Naive thymus-derived CD4-positive, alpha-beta T cell (primary cell): ENCODE data around the gene DLGAP5. TPM values are rescaled to one million over a fixed set of nuclear protein-coding genes. Genes with fewer than 3 reads are reported as not detected.

Experiments
- ATAC-seq: fragments of 150-1000 bp; cut with Tn5 transposase; 2 replicates; pipeline ENCODE4 v1.10.0; 2021; ENCODE audit warnings: mild to moderate bottlenecking, moderate library complexity
- CTCF ChIA-PET: fragments of 350-600 bp; sonication (Branson Sonifier 250); formaldehyde crosslinking; loops from one replicate; lab custom pipeline; 2021; ENCODE audit warnings: antibody characterized with exemption; lab: Charles Lee
- POLR2A ChIA-PET: fragments of 350-600 bp; sonication (Branson Sonifier 250); formaldehyde crosslinking; loops from one replicate; lab custom pipeline; 2021; ENCODE audit warnings: antibody characterized with exemption, inconsistent platforms; lab: Charles Lee
- DNase-seq, 9 donors: peaks; one replicate each; pipeline versions ENCODE4 v3.0.0 to v3.0.0-alpha.2; 2020 to 2022; ENCODE audit warnings: mixed read lengths in 1 of 9
- H3K27ac ChIP-seq: one replicate; pipeline ENCODE4 v1.7.0; 2013; ENCODE audit warnings: mild to moderate bottlenecking, low read depth, low read length, moderate library complexity
- H3K27me3 ChIP-seq, 2 donors: one replicate each; pipeline ENCODE4 v1.7.0; 2013; ENCODE audit warnings: low read length in 2 of 2, mild to moderate bottlenecking in 2 of 2, moderate library complexity in 2 of 2; ENCODE audit not compliant: control insufficient read depth in 2 of 2, insufficient read depth in 2 of 2
- H3K36me3 ChIP-seq, 3 experiments: 1 replicate in 2 of 3; 2 replicates in 1 of 3; pipeline ENCODE4 v1.7.0; 2013; ENCODE audit warnings: low read length in 3 of 3, mild to moderate bottlenecking in 3 of 3, moderate library complexity in 1 of 3; ENCODE audit not compliant: insufficient read depth in 3 of 3, control insufficient read depth in 2 of 3
- H3K4me1 ChIP-seq, 2 donors: one replicate each; pipeline ENCODE4 v1.7.0; 2013; ENCODE audit warnings: low read length in 2 of 2, mild to moderate bottlenecking in 2 of 2, moderate library complexity in 1 of 2; ENCODE audit not compliant: control insufficient read depth in 2 of 2, insufficient read depth in 2 of 2
- H3K4me3 ChIP-seq: 2 replicates; pipeline ENCODE4 v1.7.0; 2013; ENCODE audit warnings: mild to moderate bottlenecking, low read length
- H3K9me3 ChIP-seq, 3 experiments: 1 replicate in 2 of 3; 2 replicates in 1 of 3; pipeline ENCODE4 v1.7.0; 2013; ENCODE audit warnings: low read length in 3 of 3; ENCODE audit not compliant: control insufficient read depth in 2 of 3
- H3K27ac Mint-ChIP-seq, 9 donors: one replicate each; pipeline ENCODE4 v1.8.0; 2020 to 2022; ENCODE audit warnings: mixed read lengths in 9 of 9, mild to moderate bottlenecking in 8 of 9, moderate library complexity in 5 of 9, inconsistent platforms in 2 of 9
- H3K27me3 Mint-ChIP-seq, 5 donors: one replicate each; pipeline ENCODE4 v1.8.0; 2021 to 2022; ENCODE audit warnings: mixed read lengths in 5 of 5, mild to moderate bottlenecking in 1 of 5
- H3K36me3 Mint-ChIP-seq, 5 donors: one replicate each; pipeline ENCODE4 v1.8.0; 2020 to 2022; ENCODE audit warnings: mixed read lengths in 5 of 5, mild to moderate bottlenecking in 3 of 5, inconsistent platforms in 1 of 5
- H3K4me1 Mint-ChIP-seq, 7 donors: one replicate each; pipeline ENCODE4 v1.8.0; 2020 to 2022; ENCODE audit warnings: mixed read lengths in 7 of 7, mild to moderate bottlenecking in 3 of 7, inconsistent platforms in 1 of 7
- H3K4me3 Mint-ChIP-seq, 10 donors: one replicate each; pipeline ENCODE4 v1.8.0; 2020 to 2022; ENCODE audit warnings: mild to moderate bottlenecking in 10 of 10, mixed read lengths in 10 of 10, moderate library complexity in 6 of 10, inconsistent platforms in 2 of 10
- H3K9me3 Mint-ChIP-seq, 11 donors: one replicate each; pipeline ENCODE4 v1.8.0; 2020 to 2022; ENCODE audit warnings: mixed read lengths in 11 of 11, mild to moderate bottlenecking in 4 of 11, inconsistent platforms in 1 of 11, moderate library complexity in 1 of 11
- intact Hi-C, 2 donors: fragments of 100-400 bp; cut with micrococcal nuclease; formaldehyde crosslinking; loops; one replicate each; pipeline ENCODE4 v1.15.1; 2023
- polyA plus RNA-seq, 2 donors: library from polyadenylated mRNA; unstranded; fragments of 300-500 nt; fragmentation: Illumina TruSeq; gene quantifications; one replicate each; pipeline ENCODE4 v1.2.3, GENCODE V29; 2021
- total RNA-seq, 6 experiments: library from RNA in 5 of 6; stranded (reverse) in 5 of 6; gene quantifications; 1 replicate in 5 of 6; 2 replicates in 1 of 6; pipeline ENCODE4 v1.2.3 and lab custom pipeline; 2021 to 2026

DLGAP5 gene
- total and polyA plus RNA-seq, 7 experiments from 2014 or later: 0.49 to 46.7 TPM; not detected in 5

GRCh38 chr14:55190906-55191202 is 531 bp downstream of the DLGAP5 start:
- no peak for DNase-seq
- H3K36me3 ChIP-seq: no peaks in the 10 kb centered on the region
- H3K27ac ChIP-seq: no peak overlapping the region
- peak overlapping the region; percentile 84 for H3K4me3 ChIP-seq
- H3K27me3 Mint-ChIP-seq: no peaks in the 10 kb centered on the region
- H3K36me3 Mint-ChIP-seq: peaks cover 0 to 11% (median 0%) of the 10 kb centered on the region in 5 donors
- H3K9me3 Mint-ChIP-seq: no peaks in the 10 kb centered on the region
- H3K27ac Mint-ChIP-seq: peak overlapping the region in 1 of 9 donors; percentile 92
- ChIA-PET POLR2A (interaction anchor here (0.8 kb wide), 1 partner anchor 181 kb away, joined by 3 read pairs; no protein-coding TSS in a partner anchor), CTCF (interaction anchor here (1.2 kb wide), 1 partner anchor 237 kb away, joined by 6 read pairs; no protein-coding TSS in a partner anchor)
- peaks cover 7 to 10% of the 10 kb centered on the region in 2 donors for H3K4me1 ChIP-seq
- intact Hi-C loops: loop anchor here (1.0 to 10.0 kb wide), 16 partner anchors 22 to 927 kb away; partner anchors contain the start of genes ATG14 (in 2 of the 2), FBXO34 (in 2 of the 2), GCH1 (in 2 of the 2) and SOCS4 (in 2 of the 2)
- H3K4me3 Mint-ChIP-seq: peak overlapping the region; percentile 88 to 97 (median 90)
- H3K9me3 ChIP-seq: no peaks in the 10 kb centered on the region
- no peaks in the 10 kb centered on the region for H3K27me3 ChIP-seq
- H3K4me1 Mint-ChIP-seq: peaks cover 5 to 45% (median 18%) of the 10 kb centered on the region in 7 donors
- ATAC-seq: no peak

- Mint-ChIP-seq H3K36me3 (peaks cover 0 to 14% (median 0%) of the 10 kb centered on the region in 5 donors), H3K9me3 (no peaks in the 10 kb centered on the region), H3K27ac (peak overlapping the region in 1 of 9 donors; percentile 7), H3K4me1 (peaks cover 5 to 45% (median 18%) of the 10 kb centered on the region in 7 donors), H3K27me3 (no peaks in the 10 kb centered on the region), H3K4me3 (peak overlapping the region in 1 of 10 donors; percentile 14)
- ChIA-PET CTCF (interaction anchor here (0.6 kb wide), 1 partner anchor 140 kb away, joined by 3 read pairs; no protein-coding TSS in a partner anchor), POLR2A (no interaction called here)
- DNase-seq: no peak
- H3K4me3 ChIP-seq: no peak overlapping the region
- no peaks in the 10 kb centered on the region for H3K9me3 ChIP-seq
- H3K27ac ChIP-seq: no peak overlapping the region
- ATAC-seq: no peak
- intact Hi-C loops: no loop called here
- H3K36me3 ChIP-seq: no peaks in the 10 kb centered on the region
- H3K4me1 ChIP-seq: peaks cover 7 to 10% of the 10 kb centered on the region in 2 donors
- no peaks in the 10 kb centered on the region for H3K27me3 ChIP-seq
Observed at GRCh38 chr14:55188686-55189295, 2.6 kb downstream of the DLGAP5 start.

GRCh38 chr14:55180434-55180833 is 11.0 kb downstream of the DLGAP5 start:
- Histone ChIP-seq H3K9me3 (no peaks in the 10 kb centered on the region), H3K36me3 (no peaks in the 10 kb centered on the region), H3K4me3 (no peak overlapping the region), H3K27me3 (no peaks in the 10 kb centered on the region), H3K4me1 (peaks cover 0 to 12% of the 10 kb centered on the region in 2 donors), H3K27ac (no peak overlapping the region)
- DNase-seq: no peak
- no peak overlapping the region for H3K27ac Mint-ChIP-seq
- no peak for ATAC-seq
- H3K4me1 Mint-ChIP-seq: peaks cover 0 to 8% (median 0%) of the 10 kb centered on the region in 7 donors
- no peaks in the 10 kb centered on the region for H3K9me3 Mint-ChIP-seq
- POLR2A ChIA-PET: no interaction called here
- H3K4me3 Mint-ChIP-seq: no peak overlapping the region
- H3K27me3 Mint-ChIP-seq: no peaks in the 10 kb centered on the region
- H3K36me3 Mint-ChIP-seq: peaks cover 0 to 17% (median 0%) of the 10 kb centered on the region in 5 donors
- intact Hi-C loops: no loop called here
- CTCF ChIA-PET: interaction anchor here (0.6 kb wide), 1 partner anchor 136 kb away, joined by 4 read pairs; no protein-coding TSS in a partner anchor

GRCh38 chr14:55180006-55180405 is 11.4 kb downstream of the DLGAP5 start:
- POLR2A ChIA-PET: no interaction called here
- no peak overlapping the region for H3K4me3 ChIP-seq

GRCh38 chr14:55170526-55170925 is 20.9 kb downstream of the DLGAP5 start:
- H3K27me3 Mint-ChIP-seq: no peaks in the 10 kb centered on the region
- ATAC-seq (no peak), DNase-seq (no peak)
- H3K9me3 Mint-ChIP-seq: no peaks in the 10 kb centered on the region
- intact Hi-C loops: no loop called here
- no peaks in the 10 kb centered on the region for H3K4me1 Mint-ChIP-seq
- H3K4me3 Mint-ChIP-seq: no peak overlapping the region
- no peaks in the 10 kb centered on the region for H3K9me3 ChIP-seq
- H3K36me3 Mint-ChIP-seq: peaks cover 0 to 13% (median 0%) of the 10 kb centered on the region in 5 donors
- H3K4me1 ChIP-seq: no peaks in the 10 kb centered on the region
- CTCF ChIA-PET: no interaction called here
- no peak overlapping the region for H3K4me3 ChIP-seq
- H3K27ac ChIP-seq: no peak overlapping the region
- no peaks in the 10 kb centered on the region for H3K27me3 ChIP-seq
- POLR2A ChIA-PET: interaction anchor here (0.6 kb wide), 1 partner anchor 538 kb away, joined by 4 read pairs; no protein-coding TSS in a partner anchor
- no peaks in the 10 kb centered on the region for H3K36me3 ChIP-seq
- H3K27ac Mint-ChIP-seq: no peak overlapping the region

More at GRCh38 chr14:55180006-55180405, 11.4 kb downstream of the DLGAP5 start:
- Histone ChIP-seq H3K27me3 (no peaks in the 10 kb centered on the region), H3K9me3 (no peaks in the 10 kb centered on the region), H3K27ac (no peak overlapping the region), H3K36me3 (no peaks in the 10 kb centered on the region), H3K4me1 (peaks cover 0 to 12% of the 10 kb centered on the region in 2 donors)
- DNase-seq: no peak
- intact Hi-C loops: no loop called here
- H3K27me3 Mint-ChIP-seq: no peaks in the 10 kb centered on the region
- peaks cover 0 to 17% (median 0%) of the 10 kb centered on the region in 5 donors for H3K36me3 Mint-ChIP-seq
- H3K4me3 Mint-ChIP-seq: no peak overlapping the region
- no peak for ATAC-seq
- no peaks in the 10 kb centered on the region for H3K9me3 Mint-ChIP-seq
- H3K4me1 Mint-ChIP-seq: peaks cover 0 to 8% (median 0%) of the 10 kb centered on the region in 7 donors
- H3K27ac Mint-ChIP-seq: no peak overlapping the region
- CTCF ChIA-PET: no interaction called here

- no peaks in the 10 kb centered on the region for H3K9me3 Mint-ChIP-seq
- H3K27me3 Mint-ChIP-seq: peaks cover 0 to 4% (median 0%) of the 10 kb centered on the region in 5 donors
- peak; percentile 68 for ATAC-seq
- DNase-seq: peak in 5 of 9 donors; percentile 6 to 37 (median 16)
- intact Hi-C loops: loop anchor here (1.0 to 5.0 kb wide), 6 partner anchors 72 to 389 kb away; partner anchors contain the start of genes GCH1 (in 1 of the 2), MAPK1IP1L (in 1 of the 2), SOCS4 (in 1 of the 2) and WDHD1 (in 1 of the 2)
- Histone ChIP-seq H3K27me3 (no peaks in the 10 kb centered on the region), H3K9me3 (no peaks in the 10 kb centered on the region), H3K4me1 (no peaks in the 10 kb centered on the region), H3K27ac (no peak overlapping the region), H3K4me3 (no peak overlapping the region), H3K36me3 (no peaks in the 10 kb centered on the region)
- POLR2A ChIA-PET: no interaction called here
- peaks cover 0 to 20% (median 9%) of the 10 kb centered on the region in 7 donors for H3K4me1 Mint-ChIP-seq
- no peak overlapping the region for H3K4me3 Mint-ChIP-seq
- CTCF ChIA-PET: interaction anchor here (0.6 to 1.9 kb wide), 9 partner anchors 12 to 114 kb away, joined by 3 to 11 read pairs (median 4); partner anchors contain the start of gene MAPK1IP1L
- H3K27ac Mint-ChIP-seq: peak overlapping the region in 1 of 9 donors; percentile 60
- H3K36me3 Mint-ChIP-seq: peaks cover 0 to 29% (median 0%) of the 10 kb centered on the region in 5 donors
Observed at GRCh38 chr14:55160989-55161388, 30.4 kb downstream of the DLGAP5 start.
